HepG2 (cell line): ENCODE measurements around the gene HTRA1. TPM values are rescaled to one million over a fixed set of nuclear protein-coding genes. Genes with fewer than 3 reads are reported as not detected.

Experiments used
- ATAC-seq: fragments of 200-7000 bp; cut with Tn5 transposase; 3 replicates; pipeline ENCODE4 v1.9.1; 2020; ENCODE audit warnings: mild to moderate bottlenecking, moderate library complexity
- BruUV-seq: library from RNA; stranded (reverse); fragments of 400-500 nt; replicated peaks from 2 replicates; lab custom pipeline; 2021; lab: Mats Ljungman, UMichigan
- CTCF ChIA-PET: fragments of 300-600 bp; formaldehyde crosslinking; extraction: SDS; loops from one replicate; lab custom pipeline; 2021; ENCODE audit warnings: low total read pairs, inconsistent platforms, low intra/inter-chr PET ratio; lab: Yijun Ruan, JAX
- POLR2A ChIA-PET: fragments of 350-600 bp; sonication (Branson Sonifier 250); formaldehyde crosslinking; loops from one replicate; lab custom pipeline; 2020; ENCODE audit warnings: antibody characterized with exemption, inconsistent platforms; lab: Yijun Ruan, JAX
- DNase-seq: peaks from one replicate; pipeline ENCODE4 v3.0.0-alpha.2; 2015; ENCODE audit warnings: low spot score
- FAIRE-seq: peaks from 3 replicates; lab custom pipeline; 2011; peaks lifted over from hg19 to GRCh38; lab: Jason Lieb, UNC
- H2AFZ ChIP-seq: one replicate; pipeline ENCODE4 v1.6.1; 2011; ENCODE audit warnings: low read length, inconsistent platforms
- H3K27ac ChIP-seq: fragments of 300-600 bp; 3 replicates; pipeline ENCODE4 v1.8.0; 2011; ENCODE audit warnings: mixed run types, mild to moderate bottlenecking, mixed read lengths, low read length, inconsistent platforms; ENCODE audit not compliant: insufficient read depth; ENCODE audit errors: extremely low read length
- H3K27me3 ChIP-seq, 2 experiments: fragments of 200-600 bp in 1 of 2; 2 replicates in 1 of 2; 3 replicates in 1 of 2; pipeline versions ENCODE4 v1.6.0 to v1.8.0; 2011; ENCODE audit warnings: low read length in 2 of 2, mild to moderate bottlenecking in 2 of 2, moderate library complexity in 2 of 2, inconsistent platforms in 1 of 2; ENCODE audit not compliant: insufficient read depth in 2 of 2, control insufficient read depth in 1 of 2
- H3K36me3 ChIP-seq, 2 experiments: fragments of 200-600 bp in 1 of 2; replicated peaks in 1 of 2; 2 replicates in 1 of 2; 3 replicates in 1 of 2; pipeline versions ENCODE4 v1.5.1 to v1.8.0; 2011; ENCODE audit warnings: low read length in 2 of 2, inconsistent platforms in 1 of 2; ENCODE audit not compliant: insufficient read depth in 2 of 2, control insufficient read depth in 1 of 2
- H3K4me1 ChIP-seq: 2 replicates; pipeline ENCODE4 v1.5.1; 2012; ENCODE audit warnings: low read length, inconsistent platforms; ENCODE audit not compliant: insufficient read depth
- H3K4me2 ChIP-seq: 2 replicates; pipeline ENCODE4 v1.6.0; 2011; ENCODE audit warnings: low read depth, low read length, inconsistent platforms
- H3K4me3 ChIP-seq, 3 experiments: fragments of 200-600 bp in 1 of 3; sonication (generic), shearing (Covaris generic) in 1 of 3; replicated peaks in 1 of 3; 2 replicates each; pipeline ENCODE4 v1.5.1; 2011 to 2016; ENCODE audit warnings: low read length in 3 of 3, inconsistent platforms in 2 of 3, low read depth in 2 of 3, mild to moderate bottlenecking in 2 of 3, control low read depth in 1 of 3, mixed read lengths in 1 of 3; ENCODE audit not compliant: insufficient read depth in 1 of 3
- H3K79me2 ChIP-seq: one replicate; pipeline ENCODE4 v1.6.1; 2011; ENCODE audit warnings: low read length, inconsistent platforms; ENCODE audit not compliant: insufficient read depth
- H3K9ac ChIP-seq: 2 replicates; pipeline ENCODE4 v1.6.0; 2011; ENCODE audit warnings: mild to moderate bottlenecking, low read depth, low read length, inconsistent platforms; ENCODE audit not compliant: insufficient read depth
- H3K9me3 ChIP-seq: 2 replicates; pipeline ENCODE4 v1.5.1; 2012; ENCODE audit warnings: mild to moderate bottlenecking, low read length
- H4K20me1 ChIP-seq: 2 replicates; pipeline ENCODE4 v1.6.0; 2011; ENCODE audit warnings: inconsistent platforms, mild to moderate bottlenecking, low read length, moderate library complexity; ENCODE audit not compliant: insufficient read depth
- ARNT ChIP-seq: fragments of 450-650 bp; IDR thresholded peaks from 2 replicates; pipeline ENCODE4 v1.6.1; 2017
- CHD4 ChIP-seq: fragments of 200-600 bp; sonication (generic); IDR thresholded peaks from 2 replicates; pipeline ENCODE4 v1.7.0; 2017; ENCODE audit warnings: mild to moderate bottlenecking, low read length, borderline replicate concordance
- GZF1 ChIP-seq: sonication (generic); formaldehyde crosslinking; IDR thresholded peaks from 2 replicates; pipeline ENCODE4 v1.5.1; 2020; ENCODE audit warnings: mild to moderate bottlenecking, missing genetic modification reagents
- HIVEP1 ChIP-seq: sonication (generic); formaldehyde crosslinking; IDR thresholded peaks from 2 replicates; pipeline ENCODE4 v1.4.0; 2020; ENCODE audit warnings: mild to moderate bottlenecking, missing genetic modification reagents
- IKZF5 ChIP-seq: IDR thresholded peaks from 2 replicates; pipeline ENCODE4 v1.6.1; 2018; ENCODE audit warnings: missing genetic modification reagents, mild to moderate bottlenecking, missing compliant biosample characterization
- IRX3 ChIP-seq: sonication (generic); formaldehyde crosslinking; IDR thresholded peaks from 2 replicates; pipeline ENCODE4 v1.8.1; 2023; ENCODE audit warnings: mild to moderate bottlenecking, low read depth, missing genetic modification reagents, borderline replicate concordance
- SRF ChIP-seq: IDR thresholded peaks from 2 replicates; pipeline ENCODE4 v1.6.1; 2011; ENCODE audit warnings: mild to moderate bottlenecking, low read depth, low read length, moderate library complexity
- SRSF4 ChIP-seq: fragments of 200-400 bp; formaldehyde crosslinking; IDR thresholded peaks from one replicate; pipeline ENCODE4 v1.6.1; 2018; ENCODE audit warnings: mild to moderate bottlenecking, low read depth, low read length, moderate library complexity; ENCODE audit not compliant: poor library complexity, severe bottlenecking
- ZBTB44 ChIP-seq: sonication (generic); formaldehyde crosslinking; IDR thresholded peaks from 2 replicates; pipeline ENCODE4 v1.4.0; 2020; ENCODE audit warnings: missing genetic modification reagents
- ZNF256 ChIP-seq: sonication (generic); formaldehyde crosslinking; conservative IDR thresholded peaks from 2 replicates; pipeline ENCODE4 v1.4.0; 2020; ENCODE audit warnings: missing genetic modification reagents
- ZNF512 ChIP-seq: sonication (generic); formaldehyde crosslinking; IDR thresholded peaks from 2 replicates; pipeline ENCODE4 v1.4.0; 2020; ENCODE audit warnings: mild to moderate bottlenecking, missing genetic modification reagents
- ZNF713 ChIP-seq: sonication (generic); formaldehyde crosslinking; IDR thresholded peaks from 2 replicates; pipeline ENCODE4 v1.4.0; 2020; ENCODE audit warnings: mild to moderate bottlenecking, missing genetic modification reagents
- ZNF766 ChIP-seq: sonication (generic); formaldehyde crosslinking; IDR thresholded peaks from 2 replicates; pipeline ENCODE4 v1.5.0; 2020; ENCODE audit warnings: missing genetic modification reagents, borderline replicate concordance
- ZNF768 ChIP-seq: sonication (generic); formaldehyde crosslinking; IDR thresholded peaks from 2 replicates; pipeline ENCODE4 v1.4.0; 2020; ENCODE audit warnings: missing genetic modification reagents
- WGBS: methylation state at CpG from one replicate; pipeline ENCODE4 v1.1.6; 2017; ENCODE audit warnings: low lambda C conversion rate; 5-methylcytosine and 5-hydroxymethylcytosine counted together
- in situ Hi-C: cut with HindIII; loops from 2 replicates; pipeline ENCODE4 v1.10.0; 2017; ENCODE audit warnings: low pct_unique_long_range_greater_than_20kb; ENCODE audit not compliant: extremely low pct_ligation_motif_present
- intact Hi-C: fragments of 100-400 bp; cut with micrococcal nuclease; formaldehyde crosslinking; loops from one replicate; pipeline ENCODE4 v1.10.0; 2022; ENCODE audit not compliant: unreplicated experiment
- polyA plus RNA-seq, 8 experiments: library from polyadenylated mRNA; depleted of rRNA in 3 of 8; stranded (reverse) in 7 of 8; unstranded in 1 of 8; fragments of >200 nt; fragmentation: Illumina TruSeq in 4 of 8; extraction: Trizol in 4 of 8; gene quantifications; 2 replicates each; pipeline versions ENCODE4 v1.2.1 to v1.2.3, GENCODE V29; 2011 to 2016; ENCODE audit warnings: low read depth in 4 of 8, missing spikeins in 1 of 8, mixed read lengths in 1 of 8; ENCODE audit not compliant: insufficient read depth in 1 of 8
- total RNA-seq, 5 experiments: library from RNA; depleted of rRNA; stranded (reverse); fragments of >200 nt; fragmentation: Illumina TruSeq; extraction: Trizol; gene quantifications; 2 replicates each; pipeline ENCODE4 v1.2.3, GENCODE V29; 2016; ENCODE audit warnings: low read depth in 1 of 5

Gene HTRA1
- total and polyA plus RNA-seq, 2 of the 13 experiments (the other 11 are each of a cell fraction or from before 2014, with no cell fraction given), result 0.11 to 0.40 TPM

- no peaks in the 10 kb centered on the region for H3K36me3 ChIP-seq
- 34% methylated on average over 13 of the region's 26 CpGs for WGBS
- no peak overlapping the region for H3K9ac ChIP-seq
- H3K9me3 ChIP-seq, result no peaks in the 10 kb centered on the region
- peaks cover 5 to 75% of the 10 kb centered on the region in 2 experiments; a peak in 4 of 5 replicates for H3K27me3 ChIP-seq
- ATAC-seq, result no peak
- intact Hi-C loops, result no loop called here
- TF ChIP-seq ZBTB44 (CRISPR knock-in tag) (no peak), ZNF766 (CRISPR knock-in tag) (no peak), ZNF768 (peak; percentile 93)
- DNase-seq, result no peak
- no peaks in the 10 kb centered on the region for H3K4me1 ChIP-seq
- no peak overlapping the region for H2AFZ ChIP-seq
- no TSS peak for BruUV-seq
- in situ Hi-C loops, result no loop called here
- no peak overlapping the region for H3K4me3 ChIP-seq
- H3K4me2 ChIP-seq, result no peak overlapping the region
- FAIRE-seq, result no peak
- H4K20me1 ChIP-seq, result no peaks in the 10 kb centered on the region
- CTCF ChIA-PET, result no interaction called here
- H3K27ac ChIP-seq, result no peak overlapping the region
- POLR2A ChIA-PET, result no interaction called here
- H3K79me2 ChIP-seq, result no peaks in the 10 kb centered on the region
Observed at GRCh38 chr10:122490786-122491680, 29.7 kb downstream of the HTRA1 start.

- no peak overlapping the region for H2AFZ ChIP-seq
- H3K9me3 ChIP-seq, result no peaks in the 10 kb centered on the region
- H3K27me3 ChIP-seq, result peaks cover 5 to 75% of the 10 kb centered on the region in 2 experiments; a peak in 4 of 5 replicates
- BruUV-seq, result no TSS peak
- H3K4me1 ChIP-seq, result no peaks in the 10 kb centered on the region
- DNase-seq, result no peak
- no peak overlapping the region for H3K4me2 ChIP-seq
- H3K27ac ChIP-seq, result no peak overlapping the region
- no peaks in the 10 kb centered on the region for H3K36me3 ChIP-seq
- CTCF ChIA-PET, result no interaction called here
- ATAC-seq, result no peak
- no peak overlapping the region for H3K9ac ChIP-seq
- TF ChIP-seq IKZF5 (CRISPR knock-in tag) (no peak), GZF1 (CRISPR knock-in tag) (no peak), ZNF512 (no peak), ZNF256 (CRISPR knock-in tag) (no peak), ZNF713 (no peak), SRF (no peak), IRX3 (CRISPR knock-in tag) (no peak), ARNT (no peak), CHD4 (no peak), SRSF4 (no peak), HIVEP1 (CRISPR knock-in tag) (no peak)
- no peak overlapping the region for H3K4me3 ChIP-seq
- WGBS, result 44% methylated on average over 9 of the region's 9 CpGs
- H3K79me2 ChIP-seq, result no peaks in the 10 kb centered on the region
- H4K20me1 ChIP-seq, result no peaks in the 10 kb centered on the region
- POLR2A ChIA-PET, result no interaction called here
- intact Hi-C loops (no loop called here), in situ Hi-C loops (no loop called here)
- FAIRE-seq, result no peak
Observed at GRCh38 chr10:122492006-122492405, 30.7 kb downstream of the HTRA1 start.
